Activated naive CD8-positive, alpha-beta T cell (primary cell): Measurements from ENCODE around the gene VPS52.

ENCODE experiments used
- H3K27ac Mint-ChIP-seq: one replicate; pipeline ENCODE4 v1.8.0; 2021; ENCODE audit warnings: mixed read lengths
- H3K27me3 Mint-ChIP-seq: one replicate; pipeline ENCODE4 v1.8.0; 2021; ENCODE audit warnings: mixed read lengths
- H3K36me3 Mint-ChIP-seq: one replicate; pipeline ENCODE4 v1.8.0; 2021; ENCODE audit warnings: mixed read lengths
- H3K4me1 Mint-ChIP-seq: one replicate; pipeline ENCODE4 v1.8.0; 2021; ENCODE audit warnings: low read depth, mixed read lengths
- H3K4me3 Mint-ChIP-seq: one replicate; pipeline ENCODE4 v1.8.0; 2021; ENCODE audit warnings: mild to moderate bottlenecking, mixed read lengths
- H3K9me3 Mint-ChIP-seq: one replicate; pipeline ENCODE4 v1.8.0; 2021; ENCODE audit warnings: low read depth, mixed read lengths

The VPS52 gene

DNA sequence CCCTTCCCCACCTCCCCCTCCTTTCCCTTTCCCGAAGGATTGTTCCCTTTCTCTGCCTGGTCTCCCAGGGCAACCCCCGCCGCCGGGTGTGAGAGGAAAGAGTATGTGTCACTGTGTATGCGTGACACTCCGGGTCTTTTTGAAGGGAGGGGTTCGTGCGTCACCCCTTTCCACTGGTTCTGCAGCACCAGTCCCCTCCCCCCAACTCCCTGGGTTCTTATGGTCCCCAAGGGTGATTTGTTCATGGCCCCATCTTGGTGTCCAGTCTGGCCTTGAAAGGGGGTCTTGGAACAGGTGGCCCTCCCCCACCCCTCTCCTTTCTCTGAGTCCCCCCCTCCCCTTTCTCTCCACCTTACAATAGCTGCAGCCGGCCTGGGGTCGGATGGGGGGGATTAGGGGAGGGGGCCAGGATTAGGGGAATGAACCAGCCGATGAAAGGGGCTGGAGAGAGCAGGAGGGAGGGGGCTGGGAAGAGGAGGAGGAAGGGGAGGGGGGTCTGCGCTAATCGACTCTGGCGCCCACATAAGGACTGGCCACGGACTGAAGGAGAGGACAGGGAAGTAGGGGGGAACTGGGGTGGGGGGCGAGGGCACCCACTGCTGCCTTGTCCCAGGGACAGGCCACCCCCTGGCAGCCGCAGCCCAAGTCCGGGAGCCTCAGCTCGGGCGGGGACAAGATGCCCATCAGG is 64.7 kb downstream of the VPS52 start:
- Mint-ChIP-seq H3K4me3 (peak overlapping the region; percentile 93), H3K9me3 (no peaks in the 10 kb centered on the region), H3K4me1 (peaks cover 51% of the 10 kb centered on the region), H3K27me3 (no peaks in the 10 kb centered on the region), H3K27ac (no peak overlapping the region), H3K36me3 (peaks cover 5% of the 10 kb centered on the region)

DNA sequence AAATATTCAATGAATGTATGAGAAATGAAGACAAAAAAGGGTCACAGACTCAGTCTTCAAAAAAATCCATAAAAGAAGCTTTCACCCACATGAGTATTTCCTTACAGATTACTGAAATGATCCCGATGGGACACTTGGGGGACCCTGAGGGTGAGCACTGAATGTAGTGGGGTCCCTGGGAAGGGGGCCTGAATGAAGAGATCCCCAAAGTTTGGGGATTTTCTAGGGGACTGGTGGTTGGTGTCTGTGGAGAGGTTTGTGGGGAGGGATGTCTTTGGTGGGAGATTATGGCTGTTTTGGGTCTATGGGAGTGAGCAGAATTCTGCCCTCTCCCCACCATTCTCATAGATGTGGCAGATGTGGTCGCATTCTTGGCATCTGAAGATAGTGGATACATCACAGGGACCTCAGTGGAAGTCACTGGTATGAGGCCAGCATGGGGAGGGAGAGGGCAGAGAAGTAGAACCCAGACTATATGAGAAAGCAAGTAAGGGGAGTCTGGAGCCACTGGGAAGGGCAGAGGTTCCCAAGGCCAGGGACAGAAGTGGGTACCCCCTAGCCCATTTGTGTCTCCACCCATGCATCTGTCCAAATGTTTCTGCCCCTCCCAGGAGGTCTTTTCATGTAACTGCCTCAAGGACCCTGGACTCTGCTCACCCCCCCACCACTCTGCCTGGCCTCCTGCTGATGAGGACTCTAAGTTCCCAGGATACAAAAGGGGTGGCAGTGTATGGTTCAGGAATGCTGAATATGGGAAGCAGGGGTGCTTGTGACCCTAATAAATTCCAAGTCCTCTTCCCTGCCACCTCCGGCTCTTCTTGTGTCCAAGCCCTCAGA is 65.4 kb downstream of the VPS52 start:
- Mint-ChIP-seq H3K27me3 (no peaks in the 10 kb centered on the region), H3K36me3 (peaks cover 5% of the 10 kb centered on the region), H3K27ac (peak overlapping the region; percentile 97), H3K9me3 (no peaks in the 10 kb centered on the region), H3K4me3 (peak overlapping the region; percentile 99), H3K4me1 (peaks cover 58% of the 10 kb centered on the region)

DNA sequence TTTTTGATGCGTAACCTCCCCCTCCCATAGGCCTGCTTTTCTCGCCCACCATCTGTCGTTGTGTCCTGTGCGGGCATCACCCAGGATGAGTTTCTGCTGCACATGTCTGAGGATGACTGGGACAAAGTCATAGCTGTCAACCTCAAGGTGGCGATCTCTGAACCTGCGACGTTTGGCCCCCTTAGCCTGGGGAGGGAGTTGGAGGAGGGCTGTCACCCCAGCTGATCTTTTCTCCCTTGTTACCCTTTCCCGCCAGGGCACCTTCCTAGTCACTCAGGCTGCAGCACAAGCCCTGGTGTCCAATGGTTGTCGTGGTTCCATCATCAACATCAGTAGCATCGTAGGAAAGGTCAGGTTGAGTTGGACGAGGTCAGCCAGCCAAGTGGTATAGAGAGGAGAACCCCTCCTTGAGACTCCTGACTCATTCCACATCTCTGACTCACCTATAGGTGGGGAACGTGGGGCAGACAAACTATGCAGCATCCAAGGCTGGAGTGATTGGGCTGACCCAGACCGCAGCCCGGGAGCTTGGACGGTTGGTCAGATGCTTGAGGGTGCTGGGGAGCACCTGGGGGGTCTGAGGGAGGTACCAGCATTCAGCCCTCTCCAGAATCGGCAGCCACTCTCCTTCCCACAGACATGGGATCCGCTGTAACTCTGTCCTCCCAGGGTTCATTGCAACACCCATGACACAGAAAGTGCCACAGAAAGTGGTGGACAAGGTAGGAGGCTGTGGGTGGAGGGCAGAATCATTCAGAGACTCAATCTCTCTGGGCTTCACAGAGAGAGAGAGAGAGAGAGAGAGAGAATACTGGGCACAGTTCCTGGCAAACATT is 66.3 kb downstream of the VPS52 start:
- Mint-ChIP-seq H3K4me1 (peaks cover 62% of the 10 kb centered on the region), H3K9me3 (no peaks in the 10 kb centered on the region), H3K27ac (peak overlapping the region; percentile 97), H3K36me3 (peaks cover 8% of the 10 kb centered on the region), H3K27me3 (no peaks in the 10 kb centered on the region), H3K4me3 (peak overlapping the region; percentile 99)

DNA sequence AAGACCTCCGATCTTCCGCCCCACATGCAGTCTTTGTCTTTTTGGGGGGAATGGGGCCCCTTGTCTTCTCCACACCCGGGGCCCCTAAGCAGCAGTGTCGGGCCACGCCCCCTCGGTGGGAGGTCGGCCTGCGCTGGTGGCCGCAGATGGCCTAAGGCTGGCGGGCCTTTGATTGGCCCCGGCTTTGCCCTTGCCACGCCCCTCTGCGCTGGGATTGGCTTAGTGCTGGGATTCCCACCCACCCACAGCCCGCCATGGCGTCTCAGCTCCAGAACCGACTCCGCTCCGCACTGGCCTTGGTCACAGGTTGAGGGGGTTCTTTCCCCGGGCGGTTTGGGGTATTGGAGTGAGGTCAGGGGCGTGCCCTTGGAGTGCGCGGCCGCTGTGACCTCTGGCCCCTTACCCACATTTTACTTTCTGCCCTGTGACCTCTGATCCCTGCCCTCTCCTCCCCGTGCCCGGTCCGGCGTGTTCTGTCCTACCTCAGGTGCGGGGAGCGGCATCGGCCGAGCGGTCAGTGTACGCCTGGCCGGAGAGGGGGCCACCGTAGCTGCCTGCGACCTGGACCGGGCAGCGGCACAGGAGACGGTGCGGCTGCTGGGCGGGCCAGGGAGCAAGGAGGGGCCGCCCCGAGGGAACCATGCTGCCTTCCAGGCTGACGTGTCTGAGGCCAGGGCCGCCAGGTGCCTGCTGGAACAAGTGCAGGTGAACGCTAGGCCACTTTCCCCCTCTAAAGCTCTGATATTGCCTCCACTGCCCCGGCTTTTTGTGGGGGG is 67.1 kb downstream of the VPS52 start, which contains the start of gene HSD17B8:
HSD17B8 (plus strand) TSS at position 241 of the 776 bp plus-strand sequence; CDS start at position 255, 14 bp downstream.
- H3K4me1 Mint-ChIP-seq: peaks cover 59% of the 10 kb centered on the region
- H3K4me3 Mint-ChIP-seq: peak within 1 kb of the TSS; percentile 99

DNA sequence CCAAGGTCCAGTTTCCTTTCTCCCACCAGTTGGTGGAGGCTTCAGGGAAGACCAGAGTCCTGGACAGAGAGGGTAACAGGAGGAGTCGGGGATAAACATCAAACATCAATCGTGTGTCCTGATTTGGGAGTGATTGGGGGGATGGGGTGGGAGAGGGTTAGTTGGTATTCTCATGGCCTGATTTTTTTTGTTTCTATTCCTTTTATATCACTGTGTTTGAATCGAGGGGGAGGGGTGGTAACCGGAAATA is 67.6 kb downstream of the VPS52 start:
- H3K9me3 Mint-ChIP-seq: no peaks in the 10 kb centered on the region
- no peaks in the 10 kb centered on the region for H3K27me3 Mint-ChIP-seq
- peaks cover 59% of the 10 kb centered on the region for H3K4me1 Mint-ChIP-seq
- H3K4me3 Mint-ChIP-seq: peak overlapping the region; percentile 99
- peak overlapping the region; percentile 81 for H3K27ac Mint-ChIP-seq
- peaks cover 8% of the 10 kb centered on the region for H3K36me3 Mint-ChIP-seq

More for the DNA sequence above, 67.1 kb downstream of the VPS52 start, which contains the start of gene HSD17B8:
- peaks cover 8% of the 10 kb centered on the region for H3K36me3 Mint-ChIP-seq
- peak within 1 kb of the TSS; percentile 97 for H3K27ac Mint-ChIP-seq
- H3K9me3 Mint-ChIP-seq: no peaks in the 10 kb centered on the region
- no peaks in the 10 kb centered on the region for H3K27me3 Mint-ChIP-seq

DNA sequence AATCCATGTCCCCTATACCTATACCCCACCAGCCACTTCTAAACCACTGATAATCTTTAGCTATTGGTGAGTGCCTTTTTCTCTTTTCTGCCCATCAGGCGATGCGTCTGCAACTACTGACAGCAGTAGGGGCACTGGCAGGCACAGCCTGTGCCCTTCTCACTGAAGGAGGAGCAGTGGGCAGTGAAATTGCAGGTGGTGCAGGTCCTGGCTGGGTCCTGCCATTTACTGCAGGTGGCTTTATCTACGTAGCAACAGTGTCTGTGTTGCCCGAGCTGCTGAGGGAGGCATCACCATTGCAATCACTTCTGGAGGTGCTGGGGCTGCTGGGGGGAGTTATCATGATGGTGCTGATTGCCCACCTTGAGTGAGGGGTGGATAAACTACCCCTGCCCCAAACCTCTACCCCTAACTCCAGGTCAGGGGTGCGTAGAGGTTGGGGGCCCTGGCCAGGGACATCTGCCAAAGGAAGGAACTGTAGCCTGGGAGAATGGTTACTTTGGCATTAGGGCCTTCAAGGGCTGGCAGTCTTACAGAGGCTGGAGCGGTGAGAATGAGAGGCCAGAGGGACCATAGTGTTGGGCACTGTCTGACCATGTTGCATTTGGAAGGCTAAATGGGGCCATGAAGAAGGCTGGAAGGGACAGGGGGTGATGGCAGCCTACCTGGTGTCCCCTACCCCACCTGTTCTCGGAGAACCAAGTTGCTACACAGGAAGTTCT is 68.1 kb downstream of the VPS52 start:
- H3K36me3 Mint-ChIP-seq: peaks cover 8% of the 10 kb centered on the region
- H3K27ac Mint-ChIP-seq: peak overlapping the region; percentile 41
- no peaks in the 10 kb centered on the region for H3K27me3 Mint-ChIP-seq

DNA sequence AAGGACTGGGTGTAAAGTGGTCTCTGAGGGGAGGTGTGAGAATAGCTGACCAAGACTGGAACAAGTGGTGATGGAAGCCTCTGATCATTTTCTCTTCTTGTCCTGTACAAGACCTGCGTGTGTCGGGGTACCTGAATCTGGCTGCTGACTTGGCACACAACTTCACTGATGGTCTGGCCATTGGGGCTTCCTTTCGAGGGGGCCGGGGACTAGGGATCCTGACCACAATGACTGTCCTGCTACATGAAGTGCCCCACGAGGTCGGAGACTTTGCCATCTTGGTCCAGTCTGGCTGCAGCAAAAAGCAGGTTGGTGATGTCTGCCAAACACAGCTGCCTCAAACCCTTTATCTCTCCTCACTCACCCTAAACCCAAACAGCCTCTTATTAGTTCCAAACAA is 68.9 kb downstream of the VPS52 start:
- Mint-ChIP-seq H3K4me3 (peak overlapping the region; percentile 99), H3K9me3 (no peaks in the 10 kb centered on the region), H3K27me3 (no peaks in the 10 kb centered on the region), H3K4me1 (peaks cover 66% of the 10 kb centered on the region), H3K36me3 (peaks cover 8% of the 10 kb centered on the region), H3K27ac (peak overlapping the region; percentile 100)

More for the DNA sequence above, 68.1 kb downstream of the VPS52 start:
- Mint-ChIP-seq H3K9me3 (no peaks in the 10 kb centered on the region), H3K4me3 (peak overlapping the region; percentile 99), H3K4me1 (peaks cover 58% of the 10 kb centered on the region)

DNA sequence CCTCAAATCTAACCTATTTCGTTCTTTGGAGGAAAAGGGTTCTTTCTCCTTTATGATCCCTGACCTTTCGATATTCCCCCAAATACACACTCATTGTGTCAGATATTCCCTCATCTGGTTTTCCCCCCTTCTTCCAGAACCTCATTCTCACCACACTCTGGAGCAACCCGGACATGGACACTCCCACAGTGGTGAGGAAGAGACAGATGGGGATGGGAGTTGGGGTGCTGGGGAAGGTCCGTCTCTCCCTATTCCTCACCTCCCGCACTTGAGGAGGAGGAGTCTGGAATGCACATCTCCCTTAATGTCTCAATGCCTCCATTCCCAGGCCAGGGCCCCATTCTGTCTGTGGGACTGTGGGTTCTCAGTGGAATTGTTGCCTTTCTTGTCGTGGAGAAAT is 69.7 kb downstream of the VPS52 start:
- Mint-ChIP-seq H3K9me3 (no peaks in the 10 kb centered on the region), H3K4me1 (peaks cover 74% of the 10 kb centered on the region), H3K27me3 (no peaks in the 10 kb centered on the region), H3K4me3 (peak overlapping the region; percentile 99), H3K27ac (peak overlapping the region; percentile 100), H3K36me3 (peaks cover 8% of the 10 kb centered on the region)

DNA sequence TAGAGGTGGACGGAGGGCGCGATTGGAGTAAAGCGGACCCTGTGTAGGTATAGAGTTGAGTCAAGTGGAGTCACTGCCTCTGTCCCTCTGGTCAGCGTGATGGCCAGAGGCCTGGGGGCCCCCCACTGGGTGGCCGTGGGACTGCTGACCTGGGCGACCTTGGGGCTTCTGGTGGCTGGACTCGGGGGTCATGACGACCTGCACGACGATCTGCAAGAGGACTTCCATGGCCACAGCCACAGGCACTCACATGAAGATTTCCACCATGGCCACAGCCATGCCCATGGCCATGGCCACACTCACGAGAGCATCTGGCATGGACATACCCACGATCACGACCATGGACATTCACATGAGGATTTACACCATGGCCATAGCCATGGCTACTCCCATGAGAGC is 70.5 kb downstream of the VPS52 start:
- Mint-ChIP-seq H3K4me3 (peak overlapping the region; percentile 99), H3K4me1 (peaks cover 72% of the 10 kb centered on the region), H3K9me3 (no peaks in the 10 kb centered on the region), H3K27me3 (no peaks in the 10 kb centered on the region), H3K36me3 (peaks cover 8% of the 10 kb centered on the region), H3K27ac (peak overlapping the region; percentile 100)
